Measurements from ENCODE around the gene BTBD19.
"Not testable (repeated sequence)": the region's sequence is repeated elsewhere in the genome, so short reads cannot be mapped to it uniquely, and the experiment has no call there.

Gene BTBD19

GRCh38 chr1:44787506-44787905, 20.8 kb upstream of the BTBD19 start:
- no peak for DNase-seq (ENCODE audit: low spot score)

GRCh38 chr1:44788120-44788860, 20.0 kb upstream of the BTBD19 start, which contains the start of gene BEST4:
BEST4 (minus strand) TSS chr1:44788170; CDS start chr1:44787705, 465 bp downstream.
- DNase-seq (ENCODE audit: low spot score) = no peak

GRCh38 chr1:44790968-44791801, 17.1 kb upstream of the BTBD19 start:
- DNase-seq (ENCODE audit: low spot score) = no peak

- DNase-seq (ENCODE audit: low spot score) = no peak
Observed at GRCh38 chr1:44792736-44793502, 15.4 kb upstream of the BTBD19 start.

- not testable (repeated sequence) for DNase-seq (ENCODE audit: low spot score)
Observed at GRCh38 chr1:44797886-44798285, 10.4 kb upstream of the BTBD19 start.

- DNase-seq (ENCODE audit: low spot score) = no peak
Observed at GRCh38 chr1:44798481-44799365, 9.6 kb upstream of the BTBD19 start.

GRCh38 chr1:44799770-44800584, 8.3 kb upstream of the BTBD19 start, which contains the start of gene PLK3:
PLK3 (plus strand) TSS chr1:44800377; CDS start chr1:44800464, 87 bp downstream.
- DNase-seq (ENCODE audit: low spot score) = peak; percentile 90

- DNase-seq (ENCODE audit: low spot score) = no peak
Observed at GRCh38 chr1:44801491-44802305, 6.6 kb upstream of the BTBD19 start.

- DNase-seq (ENCODE audit: low spot score) = no peak
Observed at GRCh38 chr1:44802306-44803061, 5.8 kb upstream of the BTBD19 start.

GRCh38 chr1:44803062-44803311, 5.3 kb upstream of the BTBD19 start:
- no peak for DNase-seq (ENCODE audit: low spot score)

GRCh38 chr1:44803312-44804095, 4.8 kb upstream of the BTBD19 start:
- DNase-seq (ENCODE audit: low spot score) = no peak

- no peak for DNase-seq (ENCODE audit: low spot score)
Observed at GRCh38 chr1:44805311-44806024, 2.9 kb upstream of the BTBD19 start.

- no peak for DNase-seq (ENCODE audit: low spot score)
Observed at GRCh38 chr1:44806025-44806703, 2.2 kb upstream of the BTBD19 start.

- no peak for DNase-seq (ENCODE audit: low spot score)
Observed at GRCh38 chr1:44806704-44807363, 1.5 kb upstream of the BTBD19 start, which contains the start of gene DYNLT4. DYNLT4 (minus strand) TSS chr1:44807351; CDS start chr1:44806668, 683 bp downstream.

- DNase-seq (ENCODE audit: low spot score) = peak; percentile 92
Observed at GRCh38 chr1:44807364-44808062, 810 bp upstream of the BTBD19 start.

Data from COLO829 (cell line).